Neural progenitor cell (in vitro differentiated cells): ENCODE data around the gene SELENOP. TPM values are rescaled to one million over a fixed set of nuclear protein-coding genes. Genes with fewer than 3 reads are reported as not detected.

Experiments
- DNase-seq: peaks from one replicate; pipeline ENCODE4 v3.0.0-alpha.2; 2016; ENCODE audit warnings: low spot score
- H2AFZ ChIP-seq: fragments of 200-600 bp; sonication (generic); replicated peaks from 2 replicates; pipeline ENCODE4 v1.6.1; 2016; ENCODE audit warnings: antibody characterized with exemption
- H3F3A ChIP-seq: fragments of 200-600 bp; sonication (generic); 2 replicates; pipeline ENCODE4 v1.6.1; 2016; ENCODE audit warnings: antibody characterized with exemption, low read depth
- H3K27ac ChIP-seq: fragments of 200-600 bp; sonication (generic); 2 replicates; pipeline ENCODE4 v1.5.1; 2016; ENCODE audit warnings: mild to moderate bottlenecking
- H3K27me3 ChIP-seq: fragments of 200-600 bp; sonication (generic); 2 replicates; pipeline ENCODE4 v1.6.1; 2016; ENCODE audit warnings: mild to moderate bottlenecking, moderate library complexity
- H3K36me3 ChIP-seq: fragments of 200-600 bp; sonication (generic); 2 replicates; pipeline ENCODE4 v1.5.1; 2016
- H3K4me1 ChIP-seq: fragments of 200-600 bp; sonication (generic); 2 replicates; pipeline ENCODE4 v1.6.1; 2016; ENCODE audit warnings: mixed run types
- H3K4me2 ChIP-seq: fragments of 200-600 bp; sonication (generic); 2 replicates; pipeline ENCODE4 v1.6.1; 2016
- H3K4me3 ChIP-seq: fragments of 200-600 bp; sonication (generic); 2 replicates; pipeline ENCODE4 v1.5.1; 2016
- H3K79me2 ChIP-seq: fragments of 200-600 bp; sonication (generic); 2 replicates; pipeline ENCODE4 v1.6.1; 2016; ENCODE audit warnings: low read depth
- H3K9ac ChIP-seq: fragments of 200-600 bp; sonication (generic); 2 replicates; pipeline ENCODE4 v1.6.1; 2016
- H3K9me3 ChIP-seq: fragments of 200-600 bp; sonication (generic); 2 replicates; pipeline ENCODE4 v1.5.1; 2016; ENCODE audit warnings: low read depth
- H4K20me1 ChIP-seq: fragments of 200-600 bp; sonication (generic); 2 replicates; pipeline ENCODE4 v1.6.1; 2016; ENCODE audit warnings: low read depth
- H3K27ac Mint-ChIP-seq: 3 replicates; pipeline ENCODE4 v1.8.0; 2021; ENCODE audit warnings: mixed read lengths
- H3K27me3 Mint-ChIP-seq: 2 replicates; pipeline ENCODE4 v1.8.0; 2022; ENCODE audit warnings: low read depth, mild to moderate bottlenecking, inconsistent platforms, moderate library complexity, mixed read lengths; ENCODE audit not compliant: insufficient read depth
- H3K36me3 Mint-ChIP-seq: 3 replicates; pipeline ENCODE4 v1.8.0; 2021; ENCODE audit warnings: mixed read lengths
- H3K4me1 Mint-ChIP-seq: 3 replicates; pipeline ENCODE4 v1.8.0; 2021; ENCODE audit warnings: mixed read lengths
- H3K4me3 Mint-ChIP-seq: 3 replicates; pipeline ENCODE4 v1.8.0; 2021; ENCODE audit warnings: mild to moderate bottlenecking, moderate library complexity, mixed read lengths
- H3K9me3 Mint-ChIP-seq: 3 replicates; pipeline ENCODE4 v1.8.0; 2020; ENCODE audit warnings: mixed read lengths
- EZH2 ChIP-seq: fragments of 200-600 bp; sonication (generic); IDR thresholded peaks from 2 replicates; pipeline ENCODE4 v1.6.1; 2017; ENCODE audit warnings: antibody characterized with exemption, mild to moderate bottlenecking, moderate library complexity
- EZH2phosphoT487 ChIP-seq: fragments of 200-600 bp; sonication (generic); IDR thresholded peaks from 2 replicates; pipeline ENCODE4 v1.6.1; 2017; ENCODE audit warnings: antibody characterized with exemption
- total RNA-seq: library from RNA; depleted of rRNA; stranded (reverse); fragments of >200 nt; gene quantifications from 2 replicates; pipeline ENCODE4 v1.2.3, GENCODE V29; 2015; ENCODE audit warnings: low replicate concordance
- TF ChIP-seq, protein P1 (sequence below): fragments of 200-600 bp; sonication (generic); IDR thresholded peaks from 2 replicates; pipeline ENCODE4 v1.5.1; 2017; ENCODE audit warnings: antibody characterized with exemption, mild to moderate bottlenecking

SELENOP gene
- total RNA-seq, 1 donor from 2014 or later = 1.4 TPM

DNA sequence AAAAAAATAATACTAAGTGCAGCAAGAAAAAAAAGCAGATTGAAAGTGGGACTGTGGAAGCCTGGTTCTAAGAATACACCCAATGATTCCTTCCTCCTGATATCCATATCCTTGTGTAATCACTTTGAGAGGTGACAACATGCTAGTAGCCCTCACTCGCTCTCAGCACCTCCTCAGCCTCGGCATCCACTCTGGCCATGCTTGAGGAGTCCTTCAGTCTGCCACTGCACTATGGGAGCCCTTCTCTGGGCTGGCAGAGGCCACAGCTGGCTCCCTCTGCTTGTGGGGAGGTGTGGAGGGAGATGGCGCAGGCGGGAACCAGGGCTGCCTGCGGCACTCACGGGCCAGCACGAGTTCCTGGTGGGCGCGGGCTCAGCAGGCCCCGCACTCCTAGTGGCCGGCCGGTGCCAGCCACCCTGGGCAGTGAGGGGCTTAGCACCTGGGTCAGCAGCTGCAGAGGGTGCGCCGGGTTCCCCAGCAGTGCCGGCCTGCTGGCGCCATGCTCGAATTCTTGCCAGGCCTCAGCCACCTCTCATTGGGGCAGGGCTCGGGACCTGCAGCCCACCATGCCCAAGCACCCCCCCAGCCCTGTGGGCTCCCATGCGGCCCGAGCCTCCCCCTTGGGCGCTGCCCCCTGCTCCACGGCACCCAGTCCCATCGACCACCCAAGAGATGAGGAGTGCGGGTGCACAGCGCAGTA lies 24.5 kb upstream of the SELENOP start:
- no peaks in the 10 kb centered on the region for H3K4me1 ChIP-seq
- no peaks in the 10 kb centered on the region for H3K9me3 ChIP-seq
- Mint-ChIP-seq H3K36me3 (no peaks in the 10 kb centered on the region), H3K4me3 (no peak overlapping the region), H3K9me3 (peaks cover 2% of the 10 kb centered on the region), H3K4me1 (no peaks in the 10 kb centered on the region), H3K27me3 (peaks cover 7% of the 10 kb centered on the region), H3K27ac (no peak overlapping the region)
- H3K36me3 ChIP-seq = no peaks in the 10 kb centered on the region
- H3K27me3 ChIP-seq = no peaks in the 10 kb centered on the region
- no peak overlapping the region for H2AFZ ChIP-seq
- TF ChIP-seq, protein P1, sequence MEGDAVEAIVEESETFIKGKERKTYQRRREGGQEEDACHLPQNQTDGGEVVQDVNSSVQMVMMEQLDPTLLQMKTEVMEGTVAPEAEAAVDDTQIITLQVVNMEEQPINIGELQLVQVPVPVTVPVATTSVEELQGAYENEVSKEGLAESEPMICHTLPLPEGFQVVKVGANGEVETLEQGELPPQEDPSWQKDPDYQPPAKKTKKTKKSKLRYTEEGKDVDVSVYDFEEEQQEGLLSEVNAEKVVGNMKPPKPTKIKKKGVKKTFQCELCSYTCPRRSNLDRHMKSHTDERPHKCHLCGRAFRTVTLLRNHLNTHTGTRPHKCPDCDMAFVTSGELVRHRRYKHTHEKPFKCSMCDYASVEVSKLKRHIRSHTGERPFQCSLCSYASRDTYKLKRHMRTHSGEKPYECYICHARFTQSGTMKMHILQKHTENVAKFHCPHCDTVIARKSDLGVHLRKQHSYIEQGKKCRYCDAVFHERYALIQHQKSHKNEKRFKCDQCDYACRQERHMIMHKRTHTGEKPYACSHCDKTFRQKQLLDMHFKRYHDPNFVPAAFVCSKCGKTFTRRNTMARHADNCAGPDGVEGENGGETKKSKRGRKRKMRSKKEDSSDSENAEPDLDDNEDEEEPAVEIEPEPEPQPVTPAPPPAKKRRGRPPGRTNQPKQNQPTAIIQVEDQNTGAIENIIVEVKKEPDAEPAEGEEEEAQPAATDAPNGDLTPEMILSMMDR = no peak
- TF ChIP-seq EZH2phosphoT487 (no peak), EZH2 (no peak)
- H3K9ac ChIP-seq = no peak overlapping the region
- H3K79me2 ChIP-seq = no peaks in the 10 kb centered on the region
- no peaks in the 10 kb centered on the region for H3F3A ChIP-seq
- no peak overlapping the region for H3K4me2 ChIP-seq
- no peaks in the 10 kb centered on the region for H4K20me1 ChIP-seq
- no peak for DNase-seq
- H3K4me3 ChIP-seq = no peak overlapping the region
- H3K27ac ChIP-seq = no peak overlapping the region

DNA sequence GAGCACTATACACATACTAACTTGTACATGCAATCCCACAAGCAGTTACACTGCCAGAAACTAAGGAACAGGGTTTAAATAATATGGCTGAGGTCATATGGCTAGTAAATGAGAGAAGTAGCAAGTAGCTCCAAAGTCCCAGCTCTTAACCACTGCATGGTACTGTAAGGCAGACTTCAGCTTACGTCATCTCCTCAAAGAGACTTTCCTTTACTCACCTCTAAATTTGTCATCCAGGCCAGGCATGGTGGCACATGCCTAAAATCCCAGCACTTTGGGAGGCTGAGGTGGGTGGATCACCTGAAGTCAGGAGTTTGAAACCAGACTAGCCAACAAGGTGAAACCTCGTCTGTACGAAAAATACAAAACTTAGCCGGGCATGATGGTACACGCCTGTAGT lies 20.4 kb upstream of the SELENOP start:
- Mint-ChIP-seq H3K4me3 (no peak overlapping the region), H3K36me3 (no peaks in the 10 kb centered on the region), H3K4me1 (no peaks in the 10 kb centered on the region), H3K27ac (no peak overlapping the region), H3K27me3 (no peaks in the 10 kb centered on the region), H3K9me3 (peaks cover 2% of the 10 kb centered on the region)
- Histone ChIP-seq H3K4me2 (no peak overlapping the region), H3K9me3 (no peaks in the 10 kb centered on the region), H4K20me1 (no peaks in the 10 kb centered on the region), H3K79me2 (no peaks in the 10 kb centered on the region), H2AFZ (no peak overlapping the region), H3K27ac (no peak overlapping the region), H3F3A (no peaks in the 10 kb centered on the region), H3K4me3 (no peak overlapping the region), H3K4me1 (no peaks in the 10 kb centered on the region), H3K36me3 (no peaks in the 10 kb centered on the region), H3K27me3 (no peaks in the 10 kb centered on the region), H3K9ac (no peak overlapping the region)
- no peak for DNase-seq
- no peak for TF ChIP-seq EZH2
- TF ChIP-seq, protein P1 = no peak
- no peak for TF ChIP-seq EZH2phosphoT487

DNA sequence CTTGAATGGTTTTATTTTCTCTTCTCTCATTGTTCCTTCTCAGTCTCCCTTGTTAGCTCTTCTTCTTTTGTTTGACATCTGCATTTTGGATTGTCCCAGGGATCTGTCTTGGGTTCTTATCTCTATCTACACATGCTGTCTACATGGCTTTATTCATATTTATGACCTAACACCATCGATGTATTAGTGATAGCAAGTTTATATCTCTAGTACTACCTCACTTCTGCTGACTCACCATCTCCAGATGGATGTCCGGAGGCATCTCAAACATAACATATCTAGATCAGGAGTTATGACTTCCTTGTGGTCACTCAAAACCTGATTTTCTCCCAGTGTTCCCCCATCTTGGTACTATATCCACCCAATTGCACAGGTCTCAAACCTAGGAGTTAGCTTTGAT lies 19.2 kb upstream of the SELENOP start:
- Mint-ChIP-seq H3K9me3 (peaks cover 2% of the 10 kb centered on the region), H3K27ac (no peak overlapping the region), H3K4me1 (no peaks in the 10 kb centered on the region), H3K27me3 (no peaks in the 10 kb centered on the region), H3K4me3 (no peak overlapping the region), H3K36me3 (no peaks in the 10 kb centered on the region)
- Histone ChIP-seq H3K27ac (no peak overlapping the region), H3K9ac (no peak overlapping the region), H3K9me3 (no peaks in the 10 kb centered on the region), H3F3A (no peaks in the 10 kb centered on the region), H3K4me3 (no peak overlapping the region), H3K4me1 (no peaks in the 10 kb centered on the region), H3K36me3 (no peaks in the 10 kb centered on the region), H4K20me1 (no peaks in the 10 kb centered on the region), H2AFZ (no peak overlapping the region), H3K79me2 (no peaks in the 10 kb centered on the region), H3K27me3 (no peaks in the 10 kb centered on the region), H3K4me2 (no peak overlapping the region)
- DNase-seq = no peak
- TF ChIP-seq EZH2 (no peak), EZH2phosphoT487 (no peak)
- TF ChIP-seq, protein P1 = no peak
